ENCODE measurements around the gene MAPK1.
"Not testable (repeated sequence)": the region's sequence is repeated elsewhere in the genome, so short reads cannot be mapped to it uniquely, and the experiment has no call there.

Gene MAPK1

DNA sequence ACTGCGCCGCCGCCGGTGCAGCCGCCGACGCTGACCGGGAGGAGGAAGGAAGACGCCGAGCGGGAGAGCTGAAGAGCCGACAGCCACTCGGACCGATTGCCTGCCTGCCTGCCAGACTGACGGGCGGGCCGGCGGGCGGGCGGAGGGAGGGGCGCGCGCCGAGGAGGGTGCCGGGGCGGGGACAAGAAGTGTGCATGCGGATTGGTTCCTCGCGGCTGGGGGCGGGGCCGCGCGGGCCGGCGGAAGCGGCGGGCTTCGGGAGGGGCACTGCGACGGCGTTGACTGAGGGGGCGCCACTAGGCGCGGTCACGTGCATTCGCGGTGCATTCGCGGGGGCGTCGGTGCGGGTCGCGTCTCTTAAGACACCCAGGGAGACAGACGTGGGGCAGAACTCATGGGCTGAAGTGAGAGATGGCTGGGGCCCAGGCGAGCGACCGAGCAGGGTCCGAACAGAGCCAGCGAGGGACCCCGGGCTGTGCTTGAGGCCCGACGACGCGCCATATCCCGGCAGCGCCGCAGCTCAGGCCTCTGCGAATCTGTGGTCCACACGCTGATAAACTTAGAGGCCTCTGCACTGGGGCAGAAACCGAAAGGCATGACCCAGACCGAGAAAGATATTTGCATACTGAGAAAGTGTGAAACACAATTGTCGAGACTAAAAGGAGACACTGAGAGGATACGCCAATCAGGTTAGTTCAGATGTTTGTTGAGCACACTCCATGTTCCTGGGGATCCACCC lies at the start of gene MAPK1:
Gene MAPK1, minus strand, starts transcription at position 118 of the 739 bp plus-strand sequence. CDS start 205 bp downstream, outside the sequence.
- DNase-seq: peak; percentile 86 to 92 (median 92)

DNA sequence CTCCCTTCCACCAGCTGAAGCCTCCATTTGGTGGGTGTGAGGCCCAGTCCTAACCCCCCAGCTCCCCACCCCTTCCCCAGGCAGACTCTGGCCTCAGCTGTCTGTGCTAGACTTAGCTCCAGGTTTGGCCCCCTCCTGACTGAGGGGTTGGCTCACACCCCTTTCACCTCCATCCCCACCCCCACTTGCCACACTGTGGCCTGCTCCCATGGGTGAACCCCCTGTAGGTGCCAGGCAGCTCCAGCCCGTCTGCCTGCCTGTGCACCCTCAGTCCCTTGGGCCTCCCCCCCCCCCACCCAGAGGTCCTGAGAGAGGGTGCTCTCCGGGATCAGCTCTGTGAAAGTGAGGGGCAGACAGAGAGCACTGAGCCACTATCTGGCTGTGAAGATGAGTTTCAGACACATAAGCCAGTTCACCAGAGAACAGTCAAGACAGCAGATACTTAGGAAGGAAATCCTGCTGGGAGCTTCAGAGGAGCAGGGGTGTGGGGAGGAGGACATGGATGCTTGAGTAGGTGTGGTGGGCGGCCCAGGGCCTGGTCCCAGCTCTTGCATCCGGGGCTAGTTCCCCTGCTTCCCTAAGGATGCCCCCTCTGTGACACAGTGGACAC lies 49.0 kb upstream of the MAPK1 start:
- DNase-seq: no peak

GRCh38 chr22:21915624-21916308 lies 48.3 kb upstream of the MAPK1 start:
- DNase-seq: no peak

DNA sequence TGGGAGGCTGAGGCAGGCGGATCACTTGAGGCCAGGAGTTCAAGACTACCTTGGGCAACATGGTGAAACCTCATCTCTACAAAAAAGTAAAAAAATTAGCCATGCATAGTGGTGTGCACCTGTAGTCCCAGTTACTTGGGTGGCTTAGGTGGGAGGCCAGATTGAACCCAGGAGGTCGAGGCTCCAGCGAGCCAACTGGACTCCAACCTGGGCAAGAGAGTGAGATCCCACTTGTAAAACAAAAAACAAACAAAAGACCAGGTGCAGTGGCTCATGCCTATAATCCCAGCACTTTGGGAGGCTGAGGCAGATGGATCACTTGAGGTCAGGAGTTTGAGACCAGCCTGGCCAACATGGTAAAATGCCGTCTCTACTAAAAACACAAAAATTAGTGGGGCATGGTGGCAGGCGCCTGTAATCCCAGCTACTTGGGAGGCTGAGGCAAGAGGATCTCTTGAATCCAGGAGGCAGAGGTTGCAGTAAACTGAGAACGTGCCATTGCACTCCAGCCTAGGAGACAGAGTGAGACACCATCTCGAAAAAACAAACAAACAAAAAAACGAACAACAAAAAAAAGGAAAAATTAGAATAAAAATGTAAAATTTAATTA lies 46.7 kb upstream of the MAPK1 start:
- not testable (repeated sequence) for DNase-seq

- DNase-seq: not testable (repeated sequence)
Measured at GRCh38 chr22:21910367-21910766, 42.9 kb upstream of the MAPK1 start.

DNA sequence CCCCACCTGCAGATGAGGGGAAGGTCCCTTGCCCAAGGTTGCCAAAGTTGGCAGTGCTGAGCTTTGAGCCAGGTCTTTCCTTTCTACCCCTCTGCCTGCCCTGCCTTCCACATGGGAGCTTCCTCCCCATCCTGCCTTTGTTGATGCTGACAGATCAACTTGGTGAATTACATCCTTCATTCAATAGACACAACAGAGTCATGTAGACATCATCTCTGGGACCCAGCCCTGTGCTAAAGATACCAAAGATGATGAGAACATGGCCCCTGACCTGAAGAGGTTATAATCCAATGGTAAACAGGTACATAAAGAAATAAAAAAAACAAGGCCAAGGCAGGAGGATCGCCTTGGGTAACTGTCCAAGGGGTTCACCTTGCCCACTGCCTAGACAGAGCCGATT lies 42.4 kb upstream of the MAPK1 start:
- DNase-seq: no peak

DNA sequence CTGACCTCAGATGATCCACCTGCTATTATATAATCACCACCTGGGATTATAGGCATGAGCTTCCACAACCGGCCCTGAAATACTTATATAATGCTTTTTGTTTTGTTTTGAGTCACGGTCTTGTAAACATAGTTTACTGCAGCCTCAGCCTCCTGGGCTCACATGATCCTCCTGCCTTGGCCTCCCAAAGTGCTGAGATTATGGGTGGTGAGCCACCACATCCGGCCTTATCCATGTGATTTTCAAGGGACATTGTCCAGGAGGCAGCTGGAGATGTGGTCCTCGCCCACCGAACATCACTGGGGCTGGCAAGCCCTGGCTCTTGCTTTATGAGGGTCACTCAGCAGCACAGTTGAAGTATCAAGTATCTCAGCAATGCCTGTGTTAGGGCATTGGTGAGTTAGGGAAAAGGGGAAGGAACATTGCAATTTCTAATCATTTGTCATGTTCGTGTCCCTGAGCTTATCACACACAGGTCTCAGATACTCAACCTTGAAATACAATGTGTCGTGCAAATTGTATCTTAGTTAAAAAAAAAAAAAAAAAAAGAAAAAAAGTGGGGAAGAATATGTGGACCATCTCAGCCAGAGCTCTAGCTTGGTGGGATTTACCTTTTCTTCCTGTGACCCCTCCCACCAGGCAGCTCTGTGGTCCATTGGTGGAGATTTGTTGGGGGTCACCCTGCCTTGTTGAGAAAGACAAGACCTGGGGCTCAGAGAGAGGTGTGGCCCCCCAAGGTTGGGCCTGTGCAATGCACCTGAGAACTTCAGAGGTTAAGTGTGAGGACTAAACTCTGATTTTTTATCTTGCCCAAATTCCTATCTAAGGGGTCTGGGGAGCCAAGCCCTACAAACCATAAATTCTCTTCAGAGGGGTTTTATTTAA lies 40.4 kb upstream of the MAPK1 start:
- DNase-seq: no peak

- DNase-seq: not testable (repeated sequence)
Measured at GRCh38 chr22:21905234-21905633, 37.8 kb upstream of the MAPK1 start.

GRCh38 chr22:21904250-21904789 lies 36.9 kb upstream of the MAPK1 start:
- no peak for DNase-seq

DNA sequence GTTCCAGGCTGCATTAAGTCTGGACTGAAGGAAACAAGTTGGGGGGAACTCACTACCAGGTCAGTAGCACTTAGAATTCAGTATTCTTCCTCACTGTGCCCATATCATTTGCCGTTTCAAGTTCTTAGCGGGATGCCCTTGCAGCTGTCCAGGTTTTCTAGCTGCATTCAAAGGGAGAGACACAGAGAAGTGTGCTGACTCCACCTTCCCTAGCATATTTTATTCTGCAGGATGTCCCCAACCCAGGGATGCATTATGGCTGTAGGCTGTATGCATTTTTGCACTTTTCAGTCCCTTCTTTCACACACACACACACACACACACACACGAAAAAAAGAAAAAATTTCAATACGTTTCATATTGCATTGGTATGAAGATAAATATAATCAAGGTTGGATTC lies 35.8 kb upstream of the MAPK1 start:
- DNase-seq: no peak

DNA sequence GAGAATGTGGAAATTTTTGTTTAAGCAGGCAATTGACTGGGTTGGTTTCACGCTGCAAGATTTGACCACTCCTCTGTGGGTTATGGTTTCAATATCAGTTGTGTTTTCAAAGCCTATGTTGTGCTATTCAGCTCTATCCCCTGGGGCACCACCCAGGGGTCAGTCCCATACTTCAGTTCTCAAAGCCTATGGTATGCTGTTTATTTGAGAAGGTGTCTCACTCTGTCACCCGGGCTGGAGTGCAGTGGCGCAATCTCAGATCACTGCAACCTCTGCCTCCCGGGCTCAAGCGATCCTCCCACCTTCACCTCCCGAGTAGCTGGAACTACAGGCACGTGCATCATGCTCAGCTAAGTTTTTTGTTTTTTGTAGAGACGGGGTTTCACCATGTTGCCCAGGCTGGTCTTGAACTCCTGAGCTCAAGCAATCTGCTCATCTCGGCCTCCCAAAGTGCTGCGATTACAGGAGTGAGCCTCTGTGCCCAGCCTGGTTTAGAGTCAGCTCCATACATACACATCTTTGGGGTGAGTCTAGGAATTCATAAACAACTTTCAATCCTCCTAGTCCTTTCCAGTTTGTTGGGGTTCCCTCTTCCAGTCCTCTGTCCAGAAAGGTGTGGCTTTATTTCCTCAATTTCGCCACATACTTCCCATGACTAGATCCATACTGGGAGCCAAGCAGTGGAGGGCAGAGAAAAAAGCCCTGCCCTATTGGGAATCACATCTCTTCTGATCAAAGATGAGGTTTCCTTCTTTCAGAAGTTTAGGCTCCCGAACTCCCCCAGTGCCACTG lies 35.0 kb upstream of the MAPK1 start:
- no peak for DNase-seq

GRCh38 chr22:21898354-21898896 lies 31.0 kb upstream of the MAPK1 start:
- no peak for DNase-seq

- DNase-seq: no peak
Measured at GRCh38 chr22:21896951-21897513, 29.6 kb upstream of the MAPK1 start.

GRCh38 chr22:21896275-21896674 lies 28.8 kb upstream of the MAPK1 start:
- DNase-seq: not testable (repeated sequence)

- DNase-seq: no peak
Measured at GRCh38 chr22:21894799-21895198, 27.4 kb upstream of the MAPK1 start.

DNA sequence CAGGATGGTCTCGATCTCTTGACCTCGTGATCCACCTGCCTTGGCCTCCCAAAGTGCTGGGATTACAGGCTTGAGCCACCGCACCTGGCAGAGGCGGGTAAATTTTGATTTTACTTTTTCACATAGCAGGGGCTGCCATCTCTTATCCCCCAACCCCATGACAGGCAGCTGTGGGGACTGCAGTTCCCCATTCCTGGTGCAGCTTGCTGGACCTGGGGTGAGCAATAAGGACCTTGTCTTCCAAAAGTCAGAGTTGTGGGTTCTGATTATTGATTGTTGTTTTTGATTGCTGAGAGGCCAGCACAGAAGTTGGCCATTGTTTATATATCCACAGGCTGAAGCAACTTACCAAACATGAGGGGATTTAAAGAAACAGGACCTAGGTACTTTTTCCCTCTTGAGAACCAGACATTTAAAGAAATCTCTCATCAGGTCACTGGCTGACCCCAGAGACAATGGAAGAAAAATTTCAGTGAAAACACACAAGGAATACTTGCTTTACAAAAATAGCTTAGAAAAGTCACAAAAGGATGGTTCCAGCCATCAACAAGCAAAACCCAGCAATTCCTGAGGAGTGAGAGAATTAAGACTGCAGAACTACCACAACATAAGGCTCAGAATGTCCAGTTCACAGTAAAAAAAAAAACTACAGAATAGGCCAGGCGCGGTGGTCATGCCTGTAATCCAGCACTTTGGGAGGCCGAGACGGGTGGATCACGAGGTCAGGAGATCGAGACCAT lies 22.0 kb upstream of the MAPK1 start:
- DNase-seq: no peak

- no peak for DNase-seq
Measured at GRCh38 chr22:21887841-21888240, 20.4 kb upstream of the MAPK1 start.

DNA sequence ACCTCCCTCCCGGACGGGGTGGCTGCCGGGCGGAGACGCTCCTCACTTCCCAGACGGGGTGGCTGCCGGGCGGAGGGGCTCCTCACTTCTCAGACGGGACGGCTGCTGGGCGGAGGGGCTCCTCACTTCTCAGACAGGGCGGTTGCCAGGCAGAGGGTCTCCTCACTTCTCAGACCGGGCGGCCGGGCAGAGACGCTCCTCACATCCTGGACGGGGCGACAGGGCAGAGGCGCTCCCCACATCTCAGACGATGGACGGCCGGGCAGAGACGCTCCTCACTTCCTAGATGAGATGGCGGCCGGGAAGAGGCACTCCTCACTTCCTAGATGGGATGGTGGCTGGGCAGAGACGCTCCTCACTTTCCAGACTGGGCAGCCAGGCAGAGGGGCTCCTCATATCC lies 16.5 kb upstream of the MAPK1 start:
- not testable (repeated sequence) for DNase-seq

GRCh38 chr22:21882754-21883333 lies 15.4 kb upstream of the MAPK1 start:
- DNase-seq: not testable (repeated sequence)
